Left lung (tissue), 10 donors: ENCODE results near the gene TMEM233. TPM values are rescaled to one million over a fixed set of nuclear protein-coding genes. Genes with fewer than 3 reads are reported as not detected.

ENCODE experiments used
- ATAC-seq: fragments of 200-7000 bp; cut with Tn5 transposase; one replicate; pipeline ENCODE4 v1.9.1; 2020; ENCODE audit warnings: moderate library complexity
- DNase-seq, 4 donors: peaks; one replicate each; pipeline ENCODE4 v3.0.0-alpha.2; 2013 to 2020
- H3K27ac ChIP-seq, 2 donors: fragments of 200-600 bp; sonication (generic) in 1 of 2; one replicate each; pipeline versions ENCODE4 v1.5.0 to v1.8.0; 2020 to 2021
- H3K27me3 ChIP-seq, 2 donors: fragments of 200-600 bp; sonication (generic) in 1 of 2; one replicate each; pipeline versions ENCODE4 v1.5.0 to v1.8.0; 2020 to 2021
- H3K36me3 ChIP-seq, 2 donors: fragments of 200-600 bp; sonication (generic) in 1 of 2; one replicate each; pipeline versions ENCODE4 v1.5.0 to v1.8.0; 2020 to 2021
- H3K4me1 ChIP-seq, 2 donors: fragments of 200-600 bp; one replicate each; pipeline ENCODE4 v1.8.0; 2021
- H3K4me3 ChIP-seq, 2 donors: fragments of 200-600 bp; sonication (generic) in 1 of 2; one replicate each; pipeline versions ENCODE4 v1.5.0 to v1.8.0; 2020 to 2021; ENCODE audit warnings: mild to moderate bottlenecking in 1 of 2
- H3K9me3 ChIP-seq, 2 donors: fragments of 200-600 bp; sonication (generic) in 1 of 2; one replicate each; pipeline versions ENCODE4 v1.5.0 to v1.8.0; 2020 to 2021
- CTCF ChIP-seq, 2 donors: fragments of 200-600 bp; sonication (generic) in 1 of 2; IDR thresholded peaks; one replicate each; pipeline versions ENCODE4 v1.5.0 to v1.8.0; 2021; ENCODE audit warnings: antibody characterized with exemption in 2 of 2
- intact Hi-C, 2 donors: fragments of 100-400 bp; cut with DNase I; formaldehyde crosslinking; loops; one replicate each; pipeline versions ENCODE4 v1.11.2 to v1.14.2; 2022
- polyA plus RNA-seq, 6 donors: library from polyadenylated mRNA; unstranded; fragments of 120-200 nt; gene quantifications; one replicate each; pipeline ENCODE4 v1.2.1, GENCODE V29; 2013; ENCODE audit not compliant: insufficient read length in 6 of 6
- total RNA-seq, 2 donors: library from RNA; stranded (reverse); fragmentation: NEBNext Ultra II Directional; extraction: Animal tissue kit (Norgen Biotek cat#: 25700); gene quantifications; one replicate each; pipeline ENCODE4 v1.2.1, GENCODE V29; 2021
- donor health status: DM: no; HTN: yes; CAD: no.
- donor health status: DM: no; HTN: no; CAD: no.

The TMEM233 gene
- total and polyA plus RNA-seq, 8 donors, result 0.79 to 2.7 (median 1.5) TPM

GRCh38 chr12:119592232-119592631 lies 1.3 kb upstream of the TMEM233 start:
- Histone ChIP-seq H3K4me1 (peaks cover 0 to 10% of the 10 kb centered on the region in 2 donors), H3K36me3 (no peaks in the 10 kb centered on the region), H3K9me3 (no peaks in the 10 kb centered on the region), H3K4me3 (no peak overlapping the region), H3K27me3 (peaks cover 17 to 52% of the 10 kb centered on the region in 2 donors), H3K27ac (no peak overlapping the region)
- no peak for DNase-seq
- TF ChIP-seq CTCF (IDR thresholded peaks at IDR 0.05), result no peak
- ATAC-seq, result no peak
- intact Hi-C loops, result no loop called here

GRCh38 chr12:119594399-119594730 lies 791 bp downstream of the TMEM233 start:
- peak overlapping the region in 1 of 2 donors; percentile 31 for H3K27ac ChIP-seq
- H3K4me1 ChIP-seq, result peaks cover 0 to 10% of the 10 kb centered on the region in 2 donors
- H3K27me3 ChIP-seq, result peaks cover 17 to 54% of the 10 kb centered on the region in 2 donors
- no peaks in the 10 kb centered on the region for H3K9me3 ChIP-seq
- intact Hi-C loops, result no loop called here
- DNase-seq (no peak), ATAC-seq (peak; percentile 53)
- peak overlapping the region; percentile 41 to 46 for H3K4me3 ChIP-seq
- H3K36me3 ChIP-seq, result no peaks in the 10 kb centered on the region
- TF ChIP-seq CTCF (IDR thresholded peaks at IDR 0.05), result no peak

GRCh38 chr12:119594772-119595445 lies 1.3 kb downstream of the TMEM233 start:
- Histone ChIP-seq H3K27me3 (peaks cover 17 to 54% of the 10 kb centered on the region in 2 donors), H3K9me3 (no peaks in the 10 kb centered on the region), H3K36me3 (no peaks in the 10 kb centered on the region), H3K27ac (peak overlapping the region in 1 of 2 donors; percentile 31), H3K4me1 (peaks cover 0 to 10% of the 10 kb centered on the region in 2 donors), H3K4me3 (peak overlapping the region; percentile 41 to 46)
- no peak for TF ChIP-seq CTCF (IDR thresholded peaks at IDR 0.05)
- intact Hi-C loops, result no loop called here
- DNase-seq, result peak in 2 of 4 donors; percentile 35 to 79
- peak; percentile 78 for ATAC-seq

GRCh38 chr12:119598159-119598558 lies 4.6 kb downstream of the TMEM233 start:
- no peak for ATAC-seq
- Histone ChIP-seq H3K4me3 (no peak overlapping the region), H3K4me1 (peaks cover 0 to 6% of the 10 kb centered on the region in 2 donors), H3K36me3 (no peaks in the 10 kb centered on the region), H3K9me3 (no peaks in the 10 kb centered on the region), H3K27ac (no peak overlapping the region), H3K27me3 (peaks cover 17 to 43% of the 10 kb centered on the region in 2 donors)
- no peak for TF ChIP-seq CTCF (IDR thresholded peaks at IDR 0.05)
- intact Hi-C loops, result no loop called here
- DNase-seq, result no peak

- Histone ChIP-seq H3K27me3 (peaks cover 0 to 4% of the 10 kb centered on the region in 2 donors), H3K36me3 (no peaks in the 10 kb centered on the region), H3K9me3 (no peaks in the 10 kb centered on the region), H3K4me1 (no peaks in the 10 kb centered on the region), H3K4me3 (no peak overlapping the region), H3K27ac (no peak overlapping the region)
- no peak for ATAC-seq
- intact Hi-C loops, result no loop called here
- no peak for TF ChIP-seq CTCF (IDR thresholded peaks at IDR 0.05)
- no peak for DNase-seq
These were observed 8.5 kb downstream of the TMEM233 start for GRCh38 chr12:119601877-119602733.
